SK-N-SH treated with all-trans-retinoic acid at 6 μM for 48 hours (cell line): ENCODE measurements around the gene TNS3.

Source experiments
- ISL1 ChIP-seq: fragments of 250-450 bp; sonication (Bioruptor Pico); IDR thresholded peaks from 2 replicates; pipeline ENCODE4 v2.1.2; 2022; ENCODE audit warnings: mild to moderate bottlenecking, moderate library complexity
- SNAI2 ChIP-seq: fragments of 250-450 bp; sonication (Bioruptor Pico); IDR thresholded peaks from 2 replicates; pipeline ENCODE4 v1.5.0; 2020; ENCODE audit warnings: mild to moderate bottlenecking, moderate library complexity
- TOX ChIP-seq: fragments of 250-450 bp; sonication (Bioruptor Pico); IDR thresholded peaks from 2 replicates; pipeline ENCODE4 v1.8.0; 2021; ENCODE audit warnings: mild to moderate bottlenecking, moderate library complexity, borderline replicate concordance
- ZFP3 ChIP-seq: fragments of 250-450 bp; sonication (Bioruptor Pico); IDR thresholded peaks from 2 replicates; pipeline ENCODE4 v1.5.0; 2020; ENCODE audit warnings: mild to moderate bottlenecking, moderate library complexity
- TF ChIP-seq, protein P1 (sequence below): fragments of 250-450 bp; sonication (Bioruptor Pico); IDR thresholded peaks from 2 replicates; pipeline ENCODE4 v1.8.0; 2021; ENCODE audit warnings: low read depth, mild to moderate bottlenecking, moderate library complexity, borderline replicate concordance
- TF ChIP-seq, protein P2 (sequence below): fragments of 250-450 bp; sonication (Bioruptor Pico); IDR thresholded peaks from 2 replicates; pipeline ENCODE4 v1.5.1; 2020; ENCODE audit warnings: low read depth, mild to moderate bottlenecking, moderate library complexity

DNA sequence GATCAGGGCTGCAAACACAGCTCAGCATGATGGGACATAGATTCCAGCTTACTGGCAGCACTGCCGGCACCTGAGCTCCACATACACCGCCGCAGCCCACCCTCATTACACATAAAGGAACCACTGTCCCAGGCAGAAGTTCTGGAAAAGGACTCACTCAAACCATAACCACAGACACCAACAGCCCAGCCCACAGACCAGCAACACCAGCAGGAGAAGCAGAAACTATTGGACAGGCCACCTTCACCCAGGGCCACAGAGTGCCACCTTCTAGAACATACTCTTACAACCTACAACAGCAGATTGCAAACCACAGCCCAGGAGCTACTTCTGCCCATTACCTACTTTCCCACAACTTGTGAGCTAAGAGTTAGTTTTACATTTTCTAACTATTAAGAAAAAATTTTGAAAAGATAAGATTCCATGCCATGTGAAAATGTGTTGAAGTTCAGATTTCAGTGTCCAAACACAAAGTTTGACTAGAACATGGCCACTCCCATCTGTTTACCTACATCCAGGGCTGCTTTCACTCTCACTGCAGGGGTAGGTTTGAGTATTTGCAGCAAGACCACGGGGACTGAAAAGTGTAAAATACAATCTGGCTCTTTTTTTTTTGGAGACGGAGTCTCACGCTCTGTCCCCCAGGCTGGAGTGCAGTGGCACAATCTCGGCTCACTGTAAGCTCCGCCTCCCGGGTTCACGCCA, 153.0 kb downstream of the TNS3 start:
- TF ChIP-seq ZFP3 (no peak), TOX (CRISPR knock-in tag) (no peak), ISL1 (CRISPR knock-in tag) (no peak), SNAI2 (CRISPR knock-in tag) (no peak)
- TF ChIP-seq, protein P1, sequence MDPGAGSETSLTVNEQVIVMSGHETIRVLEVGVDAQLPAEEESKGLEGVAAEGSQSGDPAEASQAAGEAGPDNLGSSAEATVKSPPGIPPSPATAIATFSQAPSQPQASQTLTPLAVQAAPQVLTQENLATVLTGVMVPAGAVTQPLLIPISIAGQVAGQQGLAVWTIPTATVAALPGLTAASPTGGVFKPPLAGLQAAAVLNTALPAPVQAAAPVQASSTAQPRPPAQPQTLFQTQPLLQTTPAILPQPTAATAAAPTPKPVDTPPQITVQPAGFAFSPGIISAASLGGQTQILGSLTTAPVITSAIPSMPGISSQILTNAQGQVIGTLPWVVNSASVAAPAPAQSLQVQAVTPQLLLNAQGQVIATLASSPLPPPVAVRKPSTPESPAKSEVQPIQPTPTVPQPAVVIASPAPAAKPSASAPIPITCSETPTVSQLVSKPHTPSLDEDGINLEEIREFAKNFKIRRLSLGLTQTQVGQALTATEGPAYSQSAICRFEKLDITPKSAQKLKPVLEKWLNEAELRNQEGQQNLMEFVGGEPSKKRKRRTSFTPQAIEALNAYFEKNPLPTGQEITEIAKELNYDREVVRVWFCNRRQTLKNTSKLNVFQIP (CRISPR knock-in tag): no peak
- TF ChIP-seq, protein P2, sequence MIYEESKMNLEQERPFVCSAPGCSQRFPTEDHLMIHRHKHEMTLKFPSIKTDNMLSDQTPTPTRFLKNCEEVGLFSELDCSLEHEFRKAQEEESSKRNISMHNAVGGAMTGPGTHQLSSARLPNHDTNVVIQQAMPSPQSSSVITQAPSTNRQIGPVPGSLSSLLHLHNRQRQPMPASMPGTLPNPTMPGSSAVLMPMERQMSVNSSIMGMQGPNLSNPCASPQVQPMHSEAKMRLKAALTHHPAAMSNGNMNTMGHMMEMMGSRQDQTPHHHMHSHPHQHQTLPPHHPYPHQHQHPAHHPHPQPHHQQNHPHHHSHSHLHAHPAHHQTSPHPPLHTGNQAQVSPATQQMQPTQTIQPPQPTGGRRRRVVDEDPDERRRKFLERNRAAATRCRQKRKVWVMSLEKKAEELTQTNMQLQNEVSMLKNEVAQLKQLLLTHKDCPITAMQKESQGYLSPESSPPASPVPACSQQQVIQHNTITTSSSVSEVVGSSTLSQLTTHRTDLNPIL (CRISPR knock-in tag): no peak
